Endodermal cell (in vitro differentiated cells): ENCODE results near the gene AMBRA1. TPM values are rescaled to one million over a fixed set of nuclear protein-coding genes. Genes with fewer than 3 reads are reported as not detected.

Experiments
- DNase-seq: peaks from one replicate; pipeline ENCODE4 v3.0.0-alpha.2; 2017
- H3K27ac ChIP-seq: 2 replicates; pipeline ENCODE4 v1.5.1; 2013; ENCODE audit warnings: mild to moderate bottlenecking, low read depth, low read length, moderate library complexity
- H3K27me3 ChIP-seq: 2 replicates; pipeline ENCODE4 v1.6.1; 2013; ENCODE audit warnings: mild to moderate bottlenecking, low read length, moderate library complexity; ENCODE audit not compliant: insufficient read depth, control insufficient read depth, poor library complexity, severe bottlenecking
- H3K36me3 ChIP-seq: 2 replicates; pipeline ENCODE4 v1.7.0; 2013; ENCODE audit warnings: mild to moderate bottlenecking, low read length, moderate library complexity; ENCODE audit not compliant: control insufficient read depth, insufficient read depth
- H3K4me1 ChIP-seq: one replicate; pipeline ENCODE4 v1.7.0; 2013; ENCODE audit warnings: low read length; ENCODE audit not compliant: control insufficient read depth, insufficient read depth
- H3K4me3 ChIP-seq: 2 replicates; pipeline ENCODE4 v1.5.1; 2013; ENCODE audit warnings: mild to moderate bottlenecking, low read length, moderate library complexity
- H3K9ac ChIP-seq: 2 replicates; pipeline ENCODE4 v1.6.1; 2013; ENCODE audit warnings: mild to moderate bottlenecking, low read length, moderate library complexity; ENCODE audit not compliant: poor library complexity, severe bottlenecking; ENCODE audit errors: extremely low read depth
- H3K9me3 ChIP-seq: 2 replicates; pipeline ENCODE4 v1.6.1; 2013; ENCODE audit warnings: mild to moderate bottlenecking, low read length, moderate library complexity; ENCODE audit not compliant: control insufficient read depth
- H3K27ac Mint-ChIP-seq: 2 replicates; pipeline ENCODE4 v1.8.0; 2020; ENCODE audit warnings: mixed read lengths
- H3K27me3 Mint-ChIP-seq: 2 replicates; pipeline ENCODE4 v1.8.0; 2021; ENCODE audit warnings: mild to moderate bottlenecking, mixed read lengths; ENCODE audit not compliant: insufficient read depth
- H3K36me3 Mint-ChIP-seq: 2 replicates; pipeline ENCODE4 v1.8.0; 2020; ENCODE audit warnings: low read depth, mixed read lengths
- H3K4me1 Mint-ChIP-seq: 2 replicates; pipeline ENCODE4 v1.8.0; 2020; ENCODE audit warnings: mixed read lengths
- H3K4me3 Mint-ChIP-seq: 2 replicates; pipeline ENCODE4 v1.8.0; 2020; ENCODE audit warnings: mild to moderate bottlenecking, moderate library complexity, mixed read lengths
- H3K9me3 Mint-ChIP-seq: 2 replicates; pipeline ENCODE4 v1.8.0; 2020; ENCODE audit warnings: mild to moderate bottlenecking, mixed read lengths
- CTCF ChIP-seq: fragments of 200-600 bp; sonication (generic); conservative IDR thresholded peaks from 2 replicates; pipeline ENCODE4 v1.5.0; 2021; ENCODE audit warnings: antibody characterized with exemption, mild to moderate bottlenecking
- WGBS, 2 experiments: methylation state at CpG; one replicate each; pipeline versions ENCODE4 v1.1.5 to v1.1.7; 2013; ENCODE audit warnings: missing lambda C conversion rate in 2 of 2, mixed read lengths in 1 of 2; ENCODE audit not compliant: insufficient coverage in 1 of 2, insufficient read length in 1 of 2; 5-methylcytosine and 5-hydroxymethylcytosine counted together
- total RNA-seq, 2 donors: library from RNA; stranded (reverse); fragmentation: NEBNext Ultra II Directional in 1 of 2; extraction: Animal tissue kit (Norgen Biotek cat#: 25700) in 1 of 2; gene quantifications; 2 replicates in 1 of 2; 3 replicates in 1 of 2; pipeline ENCODE4 v1.2.1, GENCODE V29; 2021

Gene AMBRA1
- total RNA-seq, 2 donors from 2014 or later: 54.5 to 67.8 TPM

GRCh38 chr11:46522682-46523281 lies 71.0 kb downstream of the AMBRA1 start:
- Mint-ChIP-seq H3K4me1 (peaks cover 17% of the 10 kb centered on the region), H3K4me3 (no peak overlapping the region), H3K27ac (no peak overlapping the region), H3K9me3 (no peaks in the 10 kb centered on the region), H3K36me3 (peaks cover 6% of the 10 kb centered on the region), H3K27me3 (no peaks in the 10 kb centered on the region)
- H3K27me3 ChIP-seq: no peaks in the 10 kb centered on the region
- H3K4me1 ChIP-seq: peaks cover 6% of the 10 kb centered on the region
- DNase-seq: no peak
- H3K27ac ChIP-seq: no peak overlapping the region
- no peak overlapping the region for H3K9ac ChIP-seq
- no peak overlapping the region for H3K4me3 ChIP-seq
- H3K36me3 ChIP-seq: peaks cover 26% of the 10 kb centered on the region
- TF ChIP-seq CTCF: no peak
- WGBS, 2 experiments: 92 to 97% methylated on average over 4 to 5 of the region's 5 CpGs
- peaks cover 7% of the 10 kb centered on the region for H3K9me3 ChIP-seq

GRCh38 chr11:46521961-46522681 lies 71.7 kb downstream of the AMBRA1 start:
- Histone ChIP-seq H3K9me3 (peaks cover 6% of the 10 kb centered on the region), H3K4me1 (peaks cover 6% of the 10 kb centered on the region), H3K4me3 (no peak overlapping the region), H3K27me3 (no peaks in the 10 kb centered on the region), H3K36me3 (peaks cover 21% of the 10 kb centered on the region), H3K27ac (no peak overlapping the region), H3K9ac (no peak overlapping the region)
- Mint-ChIP-seq H3K4me1 (peaks cover 17% of the 10 kb centered on the region), H3K9me3 (no peaks in the 10 kb centered on the region), H3K4me3 (no peak overlapping the region), H3K36me3 (peaks cover 6% of the 10 kb centered on the region), H3K27ac (no peak overlapping the region), H3K27me3 (no peaks in the 10 kb centered on the region)
- no peak for DNase-seq
- 83 to 84% methylated on average over 4 of the region's 4 CpGs for WGBS, 2 experiments
- TF ChIP-seq CTCF: peak; percentile 71

- no peaks in the 10 kb centered on the region for H3K9me3 ChIP-seq
- DNase-seq: peak; percentile 52
- Mint-ChIP-seq H3K9me3 (no peaks in the 10 kb centered on the region), H3K4me1 (peaks cover 17% of the 10 kb centered on the region), H3K36me3 (peaks cover 5% of the 10 kb centered on the region), H3K4me3 (no peak overlapping the region), H3K27ac (peak overlapping the region; percentile 66), H3K27me3 (no peaks in the 10 kb centered on the region)
- H3K27me3 ChIP-seq: no peaks in the 10 kb centered on the region
- TF ChIP-seq CTCF: no peak
- no peak overlapping the region for H3K4me3 ChIP-seq
- peaks cover 6% of the 10 kb centered on the region for H3K4me1 ChIP-seq
- peaks cover 18% of the 10 kb centered on the region for H3K36me3 ChIP-seq
- 95 to 97% methylated on average over 3 to 8 of the region's 8 CpGs for WGBS, 2 experiments
- H3K27ac ChIP-seq: no peak overlapping the region
- H3K9ac ChIP-seq: no peak overlapping the region
Observed at GRCh38 chr11:46520971-46521745, 72.7 kb downstream of the AMBRA1 start.
